CD4-positive, alpha-beta T cell treated with Interleukin-15 for 1 hour (primary cell): ENCODE data around the gene DUSP22.

Experiments
- DNase-seq: peaks from one replicate; pipeline ENCODE4 v3.0.0-alpha.2; 2020

Gene DUSP22

DNA sequence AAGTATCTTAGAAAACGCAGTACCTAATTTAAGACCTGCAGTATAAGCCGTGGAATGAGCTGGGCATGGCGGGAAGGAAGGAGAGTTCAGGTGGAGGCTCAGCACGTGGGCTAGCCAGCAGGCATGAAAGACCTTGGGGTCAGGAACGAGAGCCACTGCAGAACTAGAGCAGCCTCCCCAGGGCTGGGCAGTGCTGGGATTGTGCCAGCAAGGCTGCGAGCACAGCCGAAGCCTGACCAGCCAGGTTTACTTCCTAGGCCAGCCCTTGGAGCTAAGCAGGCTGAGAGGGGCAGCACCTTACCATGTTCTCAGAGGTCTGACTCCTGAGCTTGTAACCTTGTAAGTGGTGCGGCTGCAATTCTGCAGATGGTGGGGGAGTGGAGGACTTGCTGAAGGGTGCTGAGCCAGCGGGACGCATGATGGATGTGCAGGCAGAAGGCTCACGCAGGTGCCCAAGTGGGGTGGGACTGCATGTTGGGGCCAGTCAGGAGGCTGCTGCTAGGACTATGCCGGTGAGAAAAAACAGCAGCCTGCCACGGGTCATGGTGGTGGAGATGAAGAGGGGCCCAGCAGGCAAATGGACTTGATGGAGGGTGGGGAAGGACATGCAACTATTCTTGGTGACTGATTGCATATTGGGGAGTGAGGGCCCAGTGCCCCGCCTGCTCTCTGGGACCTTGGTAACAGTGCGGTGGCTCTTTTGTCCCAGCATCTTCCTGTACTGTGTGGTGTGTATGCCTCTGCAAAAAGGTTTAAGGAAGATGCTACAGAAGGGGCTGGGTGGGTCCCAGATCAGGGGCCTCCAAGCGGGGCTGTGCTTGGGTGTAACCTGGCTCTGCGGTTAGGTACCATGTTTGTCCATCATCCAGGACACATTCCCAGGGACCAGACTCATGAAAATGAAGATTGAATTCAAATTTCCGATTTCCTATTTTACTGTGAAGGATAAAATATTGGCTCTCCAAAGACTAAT, 61.6 kb downstream of the DUSP22 start:
- DNase-seq: no peak

DNA sequence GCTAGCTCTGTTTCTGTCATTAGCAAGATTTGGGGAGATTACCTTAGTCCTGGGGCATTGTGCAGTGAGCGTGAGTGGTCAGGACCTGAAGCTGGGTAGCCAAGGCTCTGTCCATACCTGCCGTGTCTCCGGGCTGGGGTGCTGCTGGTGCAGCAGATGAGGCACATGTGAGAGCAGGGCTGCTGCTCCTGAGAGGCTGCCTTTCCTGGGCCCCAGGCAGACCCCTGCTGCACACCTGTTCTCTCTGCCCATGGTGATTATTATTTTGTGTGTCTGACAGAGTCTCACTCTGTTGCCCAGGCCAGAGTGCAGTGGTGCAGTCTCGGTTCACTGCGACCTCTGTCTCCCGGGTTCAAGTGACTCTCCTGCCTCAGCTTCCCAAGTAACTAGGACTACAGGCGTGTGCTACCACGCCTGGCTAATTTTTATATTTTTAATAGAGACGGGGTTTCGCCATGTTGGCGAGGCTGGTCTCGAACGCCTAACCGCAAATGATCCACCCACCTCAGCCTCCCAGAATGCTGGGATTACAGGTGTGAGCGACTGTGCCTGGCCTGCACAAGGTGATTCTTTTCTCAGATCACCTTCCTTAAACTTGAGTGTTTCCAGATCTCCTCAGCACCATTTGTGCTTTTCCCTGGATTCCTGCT, 62.5 kb downstream of the DUSP22 start:
- DNase-seq: no peak

DNA sequence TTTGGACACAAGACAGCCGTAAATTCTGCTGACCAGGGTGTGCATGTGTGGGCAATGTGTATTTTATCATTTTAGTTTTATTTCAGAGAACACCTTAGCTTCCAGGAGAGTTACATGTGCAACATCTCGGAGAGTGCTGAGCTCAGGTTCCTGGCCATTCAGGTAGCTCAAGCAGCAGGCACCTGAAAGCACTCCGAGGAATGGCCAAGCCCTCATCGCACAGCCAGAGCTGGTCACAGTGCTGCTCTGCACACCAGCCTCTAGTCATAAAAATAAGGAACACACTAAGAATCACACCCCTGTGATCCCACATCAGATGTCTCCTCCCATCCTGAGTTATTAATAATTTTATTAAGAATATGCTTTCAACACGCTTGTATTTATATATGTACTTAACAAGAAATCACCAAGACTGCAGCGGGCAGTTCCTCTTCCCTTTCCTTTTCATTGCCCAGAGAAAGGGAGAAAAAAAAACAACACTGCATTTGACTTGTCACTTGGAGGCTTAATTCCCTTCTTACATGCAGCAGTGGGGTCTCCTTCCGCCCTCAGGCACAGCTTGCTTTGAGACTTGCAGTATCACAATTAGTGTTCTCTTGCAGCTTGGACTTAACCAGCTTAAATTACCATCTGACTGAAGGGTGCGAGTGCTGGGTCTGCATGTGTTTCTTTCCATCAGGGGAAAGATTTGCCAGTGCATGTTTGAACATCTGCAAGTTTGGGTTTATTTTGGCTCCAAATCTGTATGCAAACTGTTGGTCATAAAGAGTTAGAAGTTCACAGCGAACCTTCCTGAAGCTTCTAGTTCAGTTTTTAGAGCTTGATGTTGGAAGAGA, 63.3 kb downstream of the DUSP22 start:
- DNase-seq: no peak

DNA sequence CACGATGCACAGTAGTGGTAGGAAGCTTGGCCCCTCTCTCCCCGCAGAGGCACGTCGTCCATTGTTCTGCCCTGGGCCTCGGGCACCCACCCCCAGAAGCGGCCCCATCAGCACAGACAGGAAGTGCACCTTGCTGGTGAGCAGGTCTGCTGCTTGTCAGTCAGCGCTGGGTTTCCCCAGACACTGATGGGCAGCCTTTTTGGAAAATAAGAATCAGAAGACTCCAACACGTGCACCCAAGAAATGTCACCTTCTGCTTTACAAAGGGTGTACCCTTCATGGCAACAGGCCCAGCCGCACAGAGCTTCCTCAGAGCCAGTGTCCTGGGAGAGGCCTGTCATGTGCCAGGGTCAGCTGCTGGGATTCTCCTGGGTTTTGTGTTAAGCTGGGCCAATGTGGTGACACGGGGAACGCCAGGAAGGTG, 64.6 kb downstream of the DUSP22 start:
- peak; percentile 51 for DNase-seq

DNA sequence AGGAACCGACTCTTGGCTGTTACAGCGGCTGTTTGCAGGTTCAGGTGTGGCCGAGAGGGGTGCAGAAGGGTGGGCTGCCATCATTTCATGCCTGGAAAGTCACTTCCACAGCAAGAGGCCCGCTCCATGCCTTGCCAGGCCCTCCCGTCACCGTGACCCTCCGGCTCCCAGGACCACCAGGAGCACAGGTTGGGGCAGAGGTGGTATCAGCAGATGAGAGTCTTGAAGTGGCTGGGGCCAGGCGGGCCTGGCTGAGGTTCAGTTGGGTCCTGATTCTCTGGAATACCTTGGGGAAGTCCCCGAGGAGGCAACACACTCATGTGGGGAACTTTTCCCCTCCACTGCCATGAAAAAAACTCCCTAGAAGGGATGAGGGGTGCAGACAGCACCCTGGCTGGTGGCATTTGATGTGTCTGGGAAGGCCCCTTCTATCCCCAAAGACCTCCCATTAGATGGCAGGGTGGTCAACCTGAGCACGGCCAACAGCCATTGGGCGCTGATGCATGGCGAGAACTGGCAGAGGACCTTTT, 65.0 kb downstream of the DUSP22 start:
- DNase-seq: no peak

DNA sequence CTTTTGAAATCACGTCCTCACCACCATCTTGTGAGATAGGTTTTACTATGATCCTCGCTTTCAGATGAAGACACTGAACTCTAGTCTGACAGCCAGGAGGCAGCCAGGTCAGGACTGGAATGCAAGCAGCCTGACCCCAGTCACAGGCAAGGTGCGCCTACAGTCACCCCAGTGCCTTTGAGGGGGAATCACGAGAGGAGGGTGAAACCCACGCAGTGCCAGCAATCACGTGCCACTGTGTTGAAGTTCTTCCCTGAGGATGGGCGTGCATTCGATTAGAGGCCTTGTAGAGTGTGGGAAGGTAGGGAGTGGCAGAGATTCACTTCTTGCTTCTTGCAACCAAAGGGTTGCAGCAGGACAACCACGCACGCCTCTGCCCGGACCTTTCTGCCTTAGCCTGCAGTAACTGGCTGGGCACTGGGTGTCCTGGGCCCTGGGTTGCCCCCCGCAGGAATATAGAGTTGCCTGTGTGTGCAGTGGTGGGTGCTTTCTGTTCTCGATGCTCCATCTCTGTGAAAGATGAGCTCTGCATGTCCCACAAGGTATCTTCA, 65.6 kb downstream of the DUSP22 start:
- DNase-seq: no peak

DNA sequence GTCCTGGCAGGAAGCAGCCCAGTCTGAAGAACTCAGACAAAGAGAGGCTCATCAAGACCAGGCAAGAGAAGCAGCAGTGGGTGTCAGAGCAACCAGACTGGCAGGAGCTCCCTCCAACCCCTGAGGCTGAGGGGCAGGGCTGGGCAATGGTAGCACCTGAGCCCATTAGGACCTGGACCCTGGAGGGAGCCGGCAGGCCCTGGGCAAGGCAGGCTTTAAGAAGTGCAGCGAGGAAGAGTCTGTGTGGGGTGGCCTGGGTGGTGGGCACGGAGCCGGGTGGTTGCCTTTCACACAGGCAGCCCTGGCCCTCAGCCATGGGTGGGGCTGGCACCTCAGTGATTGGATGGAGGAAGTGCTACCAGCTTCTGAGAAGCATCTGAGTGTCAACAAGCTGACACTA, 66.1 kb downstream of the DUSP22 start:
- DNase-seq: no peak

DNA sequence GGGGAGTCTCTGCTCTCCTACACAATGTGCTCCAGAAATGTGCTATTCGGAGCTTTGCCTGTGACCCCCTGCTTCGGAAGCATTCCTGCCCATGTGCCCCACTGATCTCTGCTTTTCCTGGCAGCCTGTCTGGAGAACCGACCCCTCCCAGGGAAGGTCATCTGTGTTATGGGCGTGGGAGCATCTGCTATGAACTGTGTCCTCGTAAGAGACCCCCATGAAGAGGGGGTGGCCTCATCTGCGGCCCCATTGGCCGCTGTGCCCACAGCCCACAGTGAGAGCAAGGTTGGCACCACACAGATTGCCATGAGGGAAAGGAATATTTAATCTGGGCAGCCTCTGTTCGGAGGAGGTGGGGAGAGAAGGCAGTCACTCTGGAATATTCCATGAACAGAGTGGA, 66.6 kb downstream of the DUSP22 start:
- no peak for DNase-seq

GRCh38 chr6:359261-360035, 67.2 kb downstream of the DUSP22 start:
- DNase-seq: no peak

DNA sequence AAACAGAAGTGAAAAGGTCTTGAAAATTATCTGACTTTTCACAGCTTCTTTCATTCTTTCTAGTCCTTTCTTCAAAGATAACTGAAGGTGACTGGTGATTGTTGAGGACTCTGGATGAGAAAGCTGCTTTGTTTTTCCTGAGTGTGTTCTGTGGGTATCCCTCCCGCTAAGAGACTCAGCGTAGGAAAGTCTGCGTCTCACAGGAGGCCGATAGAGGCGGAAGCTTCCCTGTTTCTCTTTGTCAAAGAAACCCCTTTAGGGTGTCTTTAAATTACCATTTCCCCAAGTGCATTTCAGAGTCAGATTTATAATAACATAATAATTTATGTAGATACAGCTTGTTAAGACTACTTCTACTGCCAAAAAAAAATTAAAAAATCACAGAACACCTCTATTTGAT, 68.1 kb downstream of the DUSP22 start:
- DNase-seq: no peak

DNA sequence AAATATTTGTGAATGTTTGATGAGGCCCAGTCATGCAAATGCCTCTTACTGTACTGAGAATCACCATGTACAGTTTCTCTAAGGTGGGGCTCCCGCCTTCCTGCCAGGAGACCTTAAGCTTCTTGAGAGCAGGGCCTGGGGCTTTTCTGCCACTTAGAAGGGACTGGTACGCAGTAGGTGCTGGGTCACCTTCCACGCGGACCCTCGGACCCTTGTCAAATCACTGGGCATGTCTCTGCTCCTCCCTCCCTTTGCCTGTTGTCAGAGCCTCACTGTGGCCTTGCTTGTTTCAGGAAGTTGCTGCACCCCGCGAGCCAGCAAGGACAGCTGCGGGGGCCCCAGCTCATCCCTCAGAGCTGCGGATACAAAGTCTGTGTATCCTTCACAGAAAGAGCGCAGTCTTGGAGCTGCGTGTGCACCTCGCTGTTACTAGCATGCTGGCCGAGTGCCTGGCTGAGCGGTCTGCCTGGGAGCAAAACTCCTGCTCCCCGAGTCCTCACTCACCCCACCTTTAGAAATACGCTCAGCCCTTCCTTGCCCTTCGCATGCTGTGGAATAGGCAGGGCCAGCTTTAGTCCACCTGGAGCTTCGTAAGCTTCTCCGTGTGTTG, 68.6 kb downstream of the DUSP22 start:
- no peak for DNase-seq

GRCh38 chr6:361411-362132, 69.3 kb downstream of the DUSP22 start:
- no peak for DNase-seq

DNA sequence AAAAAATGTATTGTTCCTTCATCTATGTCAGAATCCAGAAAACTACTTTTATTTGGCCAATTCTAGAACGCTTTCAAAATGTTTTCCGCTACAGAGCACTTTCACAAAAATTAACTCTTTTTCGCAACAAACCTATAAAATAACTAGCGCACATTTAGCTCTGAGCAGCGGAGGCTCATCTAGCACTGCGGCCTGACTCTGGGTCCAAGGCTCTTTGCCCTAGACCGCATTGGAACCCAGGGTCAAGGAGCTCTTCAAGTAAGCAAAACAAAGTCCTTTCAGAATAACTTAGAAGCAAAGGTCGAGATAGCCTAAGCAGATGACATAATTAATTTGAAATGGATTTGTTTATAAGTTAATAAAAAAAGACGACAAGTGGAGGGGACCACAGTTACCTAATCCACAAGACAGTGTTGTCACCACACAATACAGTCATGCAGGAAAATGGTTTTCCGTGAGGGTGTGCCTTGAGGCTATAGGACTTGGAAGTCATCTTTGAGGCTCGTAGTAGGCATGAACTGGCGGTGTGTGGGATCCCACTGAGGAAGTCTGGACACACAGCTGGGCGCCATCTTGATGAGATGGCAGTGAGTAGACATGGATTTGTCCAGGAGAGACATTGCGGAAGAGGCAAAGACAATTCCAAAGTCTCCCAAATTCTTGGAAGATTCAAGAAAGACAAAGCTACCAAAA, 70.1 kb downstream of the DUSP22 start:
- DNase-seq: no peak

GRCh38 chr6:362924-363249, 70.6 kb downstream of the DUSP22 start:
- no peak for DNase-seq

- no peak for DNase-seq
Measured at GRCh38 chr6:363291-363690, 71.0 kb downstream of the DUSP22 start.

GRCh38 chr6:363909-364308, 71.6 kb downstream of the DUSP22 start:
- no peak for DNase-seq

DNA sequence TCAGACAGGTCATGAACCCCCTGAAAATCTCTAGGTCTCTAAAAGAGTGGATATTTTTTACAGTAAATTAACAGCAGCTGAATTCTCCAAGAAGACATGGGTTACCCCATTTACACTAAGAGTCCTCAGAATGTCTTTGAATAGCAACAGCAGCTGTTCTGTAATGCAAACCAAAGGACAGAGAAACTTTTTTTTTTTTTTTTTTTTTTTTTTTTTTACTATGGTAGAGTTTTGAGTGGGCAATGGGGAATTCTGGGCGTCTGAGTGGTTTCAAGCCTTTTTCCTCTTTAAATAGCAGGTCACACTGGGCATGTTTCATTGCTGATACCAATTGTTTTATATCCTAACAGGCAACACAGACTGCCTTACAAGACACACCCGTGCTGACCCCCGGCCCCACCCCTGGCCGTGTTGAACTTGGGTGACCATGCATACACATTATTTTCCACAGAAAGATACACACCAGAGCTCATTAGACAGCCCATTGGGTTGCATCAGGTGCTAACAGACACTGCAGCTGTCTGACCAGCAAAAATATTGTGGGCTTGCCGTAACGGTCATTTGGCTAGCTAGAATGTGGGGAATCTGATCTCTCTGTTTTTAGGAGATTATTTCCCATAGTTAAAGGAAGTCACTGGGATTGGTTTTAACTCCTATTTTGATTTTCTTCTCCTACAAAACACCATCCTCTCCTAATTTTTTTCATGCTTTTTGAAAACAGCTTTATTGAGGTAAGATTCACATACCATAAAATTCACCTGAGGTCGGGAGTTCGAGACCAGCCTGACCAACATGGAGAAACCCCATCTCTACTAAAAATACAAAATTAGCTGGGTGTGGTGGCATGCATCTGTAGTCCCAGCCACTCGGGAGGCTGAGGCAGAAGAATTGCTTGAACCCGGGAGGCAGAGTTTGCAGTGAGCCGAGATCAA, 72.6 kb downstream of the DUSP22 start:
- DNase-seq: no peak

DNA sequence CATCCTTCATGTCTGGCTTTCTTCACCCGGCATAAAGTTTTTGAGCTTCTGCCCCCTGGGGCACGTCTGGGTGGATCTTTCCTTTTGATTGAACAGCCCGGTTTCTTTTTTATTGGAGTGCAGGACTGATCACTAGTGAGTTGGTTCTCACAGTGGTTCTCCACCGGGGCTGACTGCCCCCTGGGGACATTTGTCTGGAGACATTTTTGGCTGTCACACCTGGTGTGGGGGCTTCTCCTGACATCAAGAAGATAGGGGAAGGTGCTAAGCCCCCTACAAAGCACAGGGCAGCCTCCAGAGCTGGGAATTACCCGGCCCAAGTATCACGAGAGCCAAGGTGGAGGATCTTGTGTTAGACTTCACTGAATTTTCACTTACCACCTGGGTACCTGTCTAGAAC, 73.5 kb downstream of the DUSP22 start:
- DNase-seq: no peak
